Liver (tissue), 9 donors: ENCODE data around the gene OR2AG1. TPM values are rescaled to one million over a fixed set of nuclear protein-coding genes. Genes with fewer than 3 reads are reported as not detected.
A peak's percentile ranks its signal among the peaks of the same experiment; 100 is the strongest.

Experiments
- DNase-seq: peaks from one replicate; pipeline ENCODE4 v3.0.0-alpha.2; 2017; ENCODE audit warnings: low spot score
- H3K27ac ChIP-seq, 2 donors: one replicate each; pipeline ENCODE4 v1.7.0; 2013; ENCODE audit warnings: inconsistent platforms in 2 of 2, low read length in 2 of 2, control low read depth in 1 of 2, low read depth in 1 of 2, mild to moderate bottlenecking in 1 of 2
- H3K27me3 ChIP-seq, 4 donors: one replicate each; pipeline versions ENCODE4 v1.6.1 to v1.7.0; 2013; ENCODE audit warnings: low read length in 3 of 4, inconsistent platforms in 1 of 4, mild to moderate bottlenecking in 1 of 4, moderate library complexity in 1 of 4; ENCODE audit not compliant: control insufficient read depth in 4 of 4, insufficient read depth in 4 of 4
- H3K36me3 ChIP-seq, 4 donors: one replicate each; pipeline versions ENCODE4 v1.6.1 to v1.7.0; 2013; ENCODE audit warnings: low read length in 3 of 4, mild to moderate bottlenecking in 3 of 4, low read depth in 1 of 4, moderate library complexity in 1 of 4; ENCODE audit not compliant: control insufficient read depth in 4 of 4, insufficient read depth in 3 of 4
- H3K4me1 ChIP-seq, 4 donors: one replicate each; pipeline versions ENCODE4 v1.6.1 to v1.7.0; 2013; ENCODE audit warnings: low read length in 3 of 4, mild to moderate bottlenecking in 3 of 4, moderate library complexity in 1 of 4; ENCODE audit not compliant: control insufficient read depth in 4 of 4, insufficient read depth in 4 of 4
- H3K4me3 ChIP-seq, 3 donors: one replicate each; pipeline versions ENCODE4 v1.6.1 to v1.7.0; 2013; ENCODE audit warnings: low read length in 3 of 3, control low read depth in 1 of 3, low read depth in 1 of 3, mild to moderate bottlenecking in 1 of 3
- H3K9ac ChIP-seq, 2 donors: one replicate each; pipeline ENCODE4 v1.7.0; 2013; ENCODE audit warnings: low read length in 2 of 2, mild to moderate bottlenecking in 2 of 2, moderate library complexity in 2 of 2, control low read depth in 1 of 2, low read depth in 1 of 2
- H3K9me3 ChIP-seq, 4 donors: one replicate each; pipeline versions ENCODE4 v1.6.1 to v1.7.0; 2013; ENCODE audit warnings: low read length in 3 of 4; ENCODE audit not compliant: control insufficient read depth in 4 of 4
- CTCF ChIP-seq: fragments of 150-350 bp; IDR thresholded peaks from 2 replicates; pipeline ENCODE4 v1.5.1; 2017; ENCODE audit warnings: improper control_type of control experiment, low read depth, low read length; ENCODE audit not compliant: missing input control
- EGR1 ChIP-seq, 2 donors: IDR thresholded peaks; 2 replicates each; pipeline ENCODE4 v1.6.1; 2016 to 2018; ENCODE audit warnings: antibody characterized with exemption in 2 of 2, low read depth in 2 of 2
- FOXA1 ChIP-seq: IDR thresholded peaks from 2 replicates; pipeline ENCODE4 v1.6.1; 2016; ENCODE audit warnings: antibody characterized with exemption
- FOXA2 ChIP-seq: IDR thresholded peaks from 2 replicates; pipeline ENCODE4 v1.6.1; 2016; ENCODE audit warnings: antibody characterized with exemption
- HNF4A ChIP-seq, 2 donors: conservative IDR thresholded peaks; 2 replicates each; pipeline ENCODE4 v1.6.1; 2016; ENCODE audit warnings: antibody characterized with exemption in 2 of 2, mild to moderate bottlenecking in 2 of 2
- JUND ChIP-seq, 2 donors: IDR thresholded peaks; 2 replicates each; pipeline ENCODE4 v1.6.1; 2016; ENCODE audit warnings: antibody characterized with exemption in 2 of 2
- NR2F2 ChIP-seq: IDR thresholded peaks from 2 replicates; pipeline ENCODE4 v1.6.1; 2016; ENCODE audit warnings: antibody characterized with exemption
- RAD21 ChIP-seq, 2 donors: IDR thresholded peaks; 2 replicates each; pipeline ENCODE4 v1.6.1; 2016; ENCODE audit warnings: antibody characterized with exemption in 2 of 2, mild to moderate bottlenecking in 2 of 2
- REST ChIP-seq: IDR thresholded peaks from 2 replicates; pipeline ENCODE4 v1.6.1; 2016; ENCODE audit warnings: antibody characterized with exemption, mild to moderate bottlenecking
- RXRA ChIP-seq, 2 donors: IDR thresholded peaks; 2 replicates each; pipeline ENCODE4 v1.6.1; 2017 to 2018; ENCODE audit warnings: antibody characterized with exemption in 2 of 2, mild to moderate bottlenecking in 1 of 2
- SP1 ChIP-seq: IDR thresholded peaks from 2 replicates; pipeline ENCODE4 v1.6.1; 2018; ENCODE audit warnings: antibody characterized with exemption, mild to moderate bottlenecking
- WGBS: extraction: QIAGEN DNeasy Blood & Tissue Kit; methylation state at CpG from one replicate; pipeline ENCODE4 v1.1.7; 2013; 5-methylcytosine and 5-hydroxymethylcytosine counted together
- polyA plus RNA-seq, 2 donors: library from polyadenylated mRNA; stranded (reverse) in 1 of 2; unstranded in 1 of 2; fragments of 200-250 nt in 1 of 2; fragments of >200 nt in 1 of 2; fragmentation: Nextera tagmentation in 1 of 2; extraction: Ambion mirVana in 1 of 2; gene quantifications; one replicate each; pipeline versions ENCODE4 v1.2.1 to v1.2.3, GENCODE V29; 2013 to 2015
- total RNA-seq, 2 donors: library from RNA; depleted of rRNA; stranded (reverse); fragments of >200 nt; gene quantifications; one replicate each; pipeline ENCODE4 v1.2.3, GENCODE V29; 2014
- donor health status: healthy.
- donor health status: healthy.
- donor health status: healthy.
- donor health status: healthy.
- donor health status: healthy.

OR2AG1 gene
- total and polyA plus RNA-seq, 4 donors = not detected

- TF ChIP-seq CTCF (no peak), EGR1 (IDR thresholded peaks at IDR 0.05; ENCODE audit: low read depth in 2 of 2) (no peak), JUND (IDR thresholded peaks at IDR 0.05) (no peak), RXRA (IDR thresholded peaks at IDR 0.05) (no peak), FOXA1 (no peak), FOXA2 (no peak), SP1 (peak; percentile 5)
These were observed 37.3 kb upstream of the OR2AG1 start (continued) for GRCh38 chr11:6745465-6746015.

GRCh38 chr11:6746086-6746618 lies 36.7 kb upstream of the OR2AG1 start:
- H3K9ac ChIP-seq = peak overlapping the region in 1 of 2 donors; percentile 36
- WGBS = 57% methylated on average over 5 of the region's 5 CpGs

GRCh38 chr11:6746626-6747025 lies 36.2 kb upstream of the OR2AG1 start:
- peak overlapping the region in 1 of 3 donors; percentile 28 for H3K4me3 ChIP-seq

More at GRCh38 chr11:6746086-6746618, 36.7 kb upstream of the OR2AG1 start:
- peak overlapping the region; percentile 44 to 77 for H3K27ac ChIP-seq
- H3K27me3 ChIP-seq = no peaks in the 10 kb centered on the region
- H3K4me1 ChIP-seq = peaks cover 0 to 1% (median 0%) of the 10 kb centered on the region in 4 donors
- TF ChIP-seq RXRA (IDR thresholded peaks at IDR 0.05) = no peak
- peak; percentile 9 for TF ChIP-seq NR2F2
- H3K4me3 ChIP-seq = peak overlapping the region in 2 of 3 donors; percentile 10 to 28
- DNase-seq = no peak
- H3K36me3 ChIP-seq = no peaks in the 10 kb centered on the region
- H3K9me3 ChIP-seq = no peaks in the 10 kb centered on the region

More at GRCh38 chr11:6746626-6747025, 36.2 kb upstream of the OR2AG1 start:
- no peaks in the 10 kb centered on the region for H3K27me3 ChIP-seq
- no peak for DNase-seq
- no peak overlapping the region for H3K9ac ChIP-seq
- H3K36me3 ChIP-seq = no peaks in the 10 kb centered on the region
- H3K9me3 ChIP-seq = no peaks in the 10 kb centered on the region
- 62% methylated on average over 1 of the region's 1 CpG for WGBS
- peak overlapping the region; percentile 44 to 77 for H3K27ac ChIP-seq
- TF ChIP-seq SP1 (no peak), REST (no peak), NR2F2 (no peak), RAD21 (IDR thresholded peaks at IDR 0.05) (no peak), HNF4A (conservative IDR thresholded peaks at IDR 0.05) (no peak), FOXA1 (no peak), EGR1 (IDR thresholded peaks at IDR 0.05; ENCODE audit: low read depth in 2 of 2) (no peak)
- H3K4me1 ChIP-seq = peaks cover 0 to 1% (median 0%) of the 10 kb centered on the region in 4 donors
